Mammary epithelial cell (primary cell): ENCODE measurements around the gene GABRG3.

Experiments
- CTCF ChIP-seq, 2 donors: IDR thresholded peaks in 1 of 2; conservative IDR thresholded peaks in 1 of 2; 2 replicates each; pipeline ENCODE4 v1.5.1; 2011 to 2012; ENCODE audit warnings: inconsistent platforms in 2 of 2, low read length in 2 of 2, mild to moderate bottlenecking in 2 of 2, control low read depth in 1 of 2, low read depth in 1 of 2; ENCODE audit not compliant: insufficient read depth in 1 of 2; ENCODE audit errors: extremely low read depth in 1 of 2
- EZH2 ChIP-seq: IDR thresholded peaks from 2 replicates; pipeline ENCODE4 v1.6.1; 2012; ENCODE audit warnings: low read length, inconsistent platforms, borderline replicate concordance

DNA sequence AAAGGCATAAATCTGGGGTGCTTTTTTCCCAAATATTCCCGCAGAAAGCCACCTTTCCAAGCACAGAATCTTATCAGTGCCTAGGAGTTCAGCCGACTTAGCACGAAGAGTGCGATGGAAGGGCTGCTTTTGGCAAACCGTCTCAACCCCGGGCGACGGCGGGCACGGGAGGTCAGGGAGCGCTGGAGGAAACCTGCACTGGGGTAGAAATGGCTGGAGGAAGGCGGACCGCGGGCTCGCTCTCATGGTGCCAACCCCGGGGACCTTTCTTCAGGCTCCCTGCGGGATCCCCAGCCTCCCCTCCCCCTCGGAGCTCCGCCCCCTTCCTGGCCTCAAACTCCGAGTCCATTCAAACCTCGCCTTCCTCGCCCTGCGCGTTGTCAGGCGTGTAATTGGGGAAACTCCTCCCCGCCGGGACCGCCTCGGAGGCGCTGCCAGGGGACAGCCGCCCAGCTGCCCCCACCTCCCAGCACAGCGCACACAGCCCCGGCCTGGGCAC is at the start of gene GABRG3:
- TF ChIP-seq CTCF (conservative IDR thresholded peaks at IDR 0.05 in 1 of 2, IDR thresholded peaks at IDR 0.05 in 1 of 2; ENCODE audit: extremely low read depth in 1 of 2, insufficient read depth in 1 of 2, low read depth in 1 of 2, low read length in 2 of 2): no peak
- TF ChIP-seq EZH2: no peak
